Measurements from ENCODE around the gene EXOC3L2.

The EXOC3L2 gene

GRCh38 chr19:45166723-45167252 is 78.4 kb downstream of the EXOC3L2 start:
- no peak for DNase-seq
- intact Hi-C loops (cut with DNase I): no loop called here

GRCh38 chr19:45164577-45165335 is 80.5 kb downstream of the EXOC3L2 start:
- no peak for DNase-seq
- intact Hi-C loops (cut with DNase I): no loop called here

- intact Hi-C loops (cut with DNase I): no loop called here
- no peak for DNase-seq
These were observed 81.3 kb downstream of the EXOC3L2 start for GRCh38 chr19:45163751-45164460.

GRCh38 chr19:45163156-45163555 is 82.1 kb downstream of the EXOC3L2 start:
- intact Hi-C loops (cut with DNase I): no loop called here
- no peak for DNase-seq

GRCh38 chr19:45162608-45163143 is 82.5 kb downstream of the EXOC3L2 start:
- DNase-seq: no peak
- intact Hi-C loops (cut with DNase I): no loop called here
